ENCODE results near the gene DACT1. TPM values are rescaled to one million over a fixed set of nuclear protein-coding genes. Genes with fewer than 3 reads are reported as not detected.

The DACT1 gene
- total RNA-seq, 2 donors from 2014 or later: 0.42 to 4.2 TPM

GRCh38 chr14:58668848-58669480 is 31.2 kb downstream of the DACT1 start:
- TF ChIP-seq, protein P1, sequence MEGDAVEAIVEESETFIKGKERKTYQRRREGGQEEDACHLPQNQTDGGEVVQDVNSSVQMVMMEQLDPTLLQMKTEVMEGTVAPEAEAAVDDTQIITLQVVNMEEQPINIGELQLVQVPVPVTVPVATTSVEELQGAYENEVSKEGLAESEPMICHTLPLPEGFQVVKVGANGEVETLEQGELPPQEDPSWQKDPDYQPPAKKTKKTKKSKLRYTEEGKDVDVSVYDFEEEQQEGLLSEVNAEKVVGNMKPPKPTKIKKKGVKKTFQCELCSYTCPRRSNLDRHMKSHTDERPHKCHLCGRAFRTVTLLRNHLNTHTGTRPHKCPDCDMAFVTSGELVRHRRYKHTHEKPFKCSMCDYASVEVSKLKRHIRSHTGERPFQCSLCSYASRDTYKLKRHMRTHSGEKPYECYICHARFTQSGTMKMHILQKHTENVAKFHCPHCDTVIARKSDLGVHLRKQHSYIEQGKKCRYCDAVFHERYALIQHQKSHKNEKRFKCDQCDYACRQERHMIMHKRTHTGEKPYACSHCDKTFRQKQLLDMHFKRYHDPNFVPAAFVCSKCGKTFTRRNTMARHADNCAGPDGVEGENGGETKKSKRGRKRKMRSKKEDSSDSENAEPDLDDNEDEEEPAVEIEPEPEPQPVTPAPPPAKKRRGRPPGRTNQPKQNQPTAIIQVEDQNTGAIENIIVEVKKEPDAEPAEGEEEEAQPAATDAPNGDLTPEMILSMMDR (conservative IDR thresholded peaks at IDR 0.05): peak; percentile 29
- Histone ChIP-seq H3K27ac (ENCODE audit: low read depth, low read length) (no peak overlapping the region), H3K36me3 (ENCODE audit: control insufficient read depth, insufficient read depth, low read length) (no peaks in the 10 kb centered on the region), H3K9ac (ENCODE audit: extremely low read depth, low read length, poor library complexity, severe bottlenecking) (no peak overlapping the region), H3K27me3 (ENCODE audit: control insufficient read depth, insufficient read depth, low read length, poor library complexity, severe bottlenecking) (no peaks in the 10 kb centered on the region), H3K4me3 (ENCODE audit: low read length) (peak overlapping the region; percentile 5), H3K9me3 (ENCODE audit: control insufficient read depth, low read length) (no peaks in the 10 kb centered on the region), H3K4me1 (ENCODE audit: control insufficient read depth, insufficient read depth, low read length) (peaks cover 16% of the 10 kb centered on the region)
- Mint-ChIP-seq H3K9me3 (no peaks in the 10 kb centered on the region), H3K36me3 (ENCODE audit: low read depth) (no peaks in the 10 kb centered on the region), H3K4me1 (peaks cover 34% of the 10 kb centered on the region), H3K4me3 (peak overlapping the region; percentile 13), H3K27ac (no peak overlapping the region), H3K27me3 (ENCODE audit: insufficient read depth) (peaks cover 1% of the 10 kb centered on the region)
- peak; percentile 73 for DNase-seq
- WGBS, 2 experiments (ENCODE audit: insufficient coverage in 1 of 2, insufficient read length in 1 of 2): 77 to 78% methylated on average over 3 to 5 of the region's 5 CpGs

DNA sequence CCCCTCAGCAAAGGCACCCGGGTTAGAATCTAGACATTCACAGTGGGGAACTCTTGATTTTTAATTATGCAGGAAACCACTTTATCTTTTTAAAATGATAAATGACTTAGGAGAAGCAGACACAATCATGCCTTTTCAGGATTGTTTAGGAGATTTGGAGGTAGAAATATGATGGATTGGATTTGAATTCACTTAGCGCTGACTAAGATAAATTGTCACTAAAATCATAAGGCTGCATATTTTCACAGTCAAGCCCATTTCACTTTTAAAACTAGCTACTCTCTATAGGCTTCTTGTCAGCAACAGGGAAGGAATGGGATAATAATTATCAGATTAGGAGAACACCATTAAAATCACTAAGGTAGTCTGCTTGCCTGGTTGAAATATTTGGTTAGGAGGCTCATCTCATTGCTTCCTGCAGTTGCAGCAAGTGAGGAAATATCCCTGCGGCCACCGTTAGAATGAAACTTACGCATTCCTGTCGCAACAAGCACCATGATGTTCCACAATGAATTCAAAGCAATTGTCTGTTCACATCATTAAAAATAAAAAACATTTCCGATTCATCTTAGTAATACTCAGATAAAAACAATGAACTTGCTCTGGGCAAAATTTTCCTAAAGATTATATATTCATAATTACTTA is 31.9 kb downstream of the DACT1 start:
- peaks cover 27% of the 10 kb centered on the region for H3K4me1 Mint-ChIP-seq
- H3K27ac ChIP-seq (ENCODE audit: low read depth, low read length): no peak overlapping the region
- H3K27me3 Mint-ChIP-seq (ENCODE audit: insufficient read depth): peaks cover 1% of the 10 kb centered on the region
- H3K27ac Mint-ChIP-seq: no peak overlapping the region
- no peak overlapping the region for H3K9ac ChIP-seq (ENCODE audit: extremely low read depth, low read length, poor library complexity, severe bottlenecking)
- DNase-seq: no peak
- no peak overlapping the region for H3K4me3 Mint-ChIP-seq
- H3K36me3 ChIP-seq (ENCODE audit: control insufficient read depth, insufficient read depth, low read length): no peaks in the 10 kb centered on the region
- WGBS, 2 experiments (ENCODE audit: insufficient coverage in 1 of 2, insufficient read length in 1 of 2): 78 to 96% methylated on average over 4 to 6 of the region's 7 CpGs
- TF ChIP-seq, protein P1 (conservative IDR thresholded peaks at IDR 0.05): no peak
- H3K4me3 ChIP-seq (ENCODE audit: low read length): no peak overlapping the region
- no peaks in the 10 kb centered on the region for H3K9me3 Mint-ChIP-seq
- H3K36me3 Mint-ChIP-seq (ENCODE audit: low read depth): no peaks in the 10 kb centered on the region
- H3K27me3 ChIP-seq (ENCODE audit: control insufficient read depth, insufficient read depth, low read length, poor library complexity, severe bottlenecking): no peaks in the 10 kb centered on the region
- peaks cover 11% of the 10 kb centered on the region for H3K4me1 ChIP-seq (ENCODE audit: control insufficient read depth, insufficient read depth, low read length)
- no peaks in the 10 kb centered on the region for H3K9me3 ChIP-seq (ENCODE audit: control insufficient read depth, low read length)

DNA sequence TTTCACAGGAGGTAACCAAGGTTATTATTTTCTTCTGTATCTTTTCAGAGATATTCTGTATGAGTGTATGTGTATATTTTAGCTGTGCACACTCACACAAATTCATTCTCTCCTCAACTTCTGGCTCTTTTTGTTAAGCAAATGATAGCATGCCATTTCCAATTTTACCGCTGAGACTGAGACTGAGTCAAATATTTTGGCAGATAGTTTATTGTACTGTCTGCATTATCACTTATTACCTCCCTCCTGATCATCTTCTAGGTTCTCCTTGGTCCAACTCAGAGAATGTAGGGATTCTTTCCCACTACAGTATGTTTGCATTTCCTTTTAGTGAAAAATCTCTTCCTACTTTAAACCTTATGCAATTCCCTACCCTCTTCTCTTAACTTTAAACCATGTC is 33.3 kb downstream of the DACT1 start:
- peaks cover 1% of the 10 kb centered on the region for H3K27me3 Mint-ChIP-seq (ENCODE audit: insufficient read depth)
- H3K4me1 ChIP-seq (ENCODE audit: control insufficient read depth, insufficient read depth, low read length): peaks cover 8% of the 10 kb centered on the region
- H3K36me3 Mint-ChIP-seq (ENCODE audit: low read depth): no peaks in the 10 kb centered on the region
- WGBS, 2 experiments (ENCODE audit: insufficient coverage in 1 of 2, insufficient read length in 1 of 2): 100% methylated on average over 1 of the region's 1 CpG
- H3K4me3 ChIP-seq (ENCODE audit: low read length): no peak overlapping the region
- H3K27ac Mint-ChIP-seq: no peak overlapping the region
- no peaks in the 10 kb centered on the region for H3K9me3 Mint-ChIP-seq
- H3K9ac ChIP-seq (ENCODE audit: extremely low read depth, low read length, poor library complexity, severe bottlenecking): no peak overlapping the region
- no peak overlapping the region for H3K27ac ChIP-seq (ENCODE audit: low read depth, low read length)
- DNase-seq: no peak
- no peaks in the 10 kb centered on the region for H3K36me3 ChIP-seq (ENCODE audit: control insufficient read depth, insufficient read depth, low read length)
- no peaks in the 10 kb centered on the region for H3K9me3 ChIP-seq (ENCODE audit: control insufficient read depth, low read length)
- H3K4me3 Mint-ChIP-seq: no peak overlapping the region
- no peaks in the 10 kb centered on the region for H3K27me3 ChIP-seq (ENCODE audit: control insufficient read depth, insufficient read depth, low read length, poor library complexity, severe bottlenecking)
- H3K4me1 Mint-ChIP-seq: peaks cover 17% of the 10 kb centered on the region
- TF ChIP-seq, protein P1 (conservative IDR thresholded peaks at IDR 0.05): no peak

Data from endodermal cell (in vitro differentiated cells).